Heart left ventricle (tissue), 16 donors: Measurements from ENCODE around the gene MTPN. TPM values are rescaled to one million over a fixed set of nuclear protein-coding genes. Genes with fewer than 3 reads are reported as not detected.
A peak's percentile ranks its signal among the peaks of the same experiment; 100 is the strongest.

Experiments
- ATAC-seq, 4 donors: fragments of 200-7000 bp; cut with Tn5 transposase; one replicate each; pipeline ENCODE4 v1.9.1; 2020 to 2022; ENCODE audit warnings: moderate library complexity in 4 of 4, mild to moderate bottlenecking in 3 of 4, moderate number of reproducible peaks in 1 of 4
- DNase-seq, 5 donors: peaks; one replicate each; pipeline ENCODE4 v3.0.0-alpha.2; 2020
- H3K27ac ChIP-seq, 12 donors: fragments of 200-600 bp; sonication (generic) in 4 of 12; one replicate each; pipeline versions ENCODE4 v1.5.0 to v1.8.0; 2016 to 2022; ENCODE audit warnings: mild to moderate bottlenecking in 2 of 12
- H3K27me3 ChIP-seq, 9 donors: fragments of 200-600 bp; sonication (generic) in 2 of 9; one replicate each; pipeline versions ENCODE4 v1.5.1 to v1.8.0; 2016 to 2022; ENCODE audit warnings: mild to moderate bottlenecking in 3 of 9
- H3K36me3 ChIP-seq, 9 donors: fragments of 200-600 bp; sonication (generic) in 2 of 9; one replicate each; pipeline versions ENCODE4 v1.5.0 to v1.8.0; 2018 to 2022; ENCODE audit warnings: mild to moderate bottlenecking in 2 of 9
- H3K4me1 ChIP-seq, 12 donors: fragments of 200-600 bp; sonication (generic) in 4 of 12; one replicate each; pipeline versions ENCODE4 v1.5.0 to v1.8.0; 2016 to 2022; ENCODE audit warnings: mild to moderate bottlenecking in 3 of 12
- H3K4me3 ChIP-seq, 12 donors: fragments of 200-600 bp; sonication (generic) in 4 of 12; one replicate each; pipeline versions ENCODE4 v1.5.0 to v1.8.0; 2017 to 2022; ENCODE audit warnings: mild to moderate bottlenecking in 9 of 12, moderate library complexity in 4 of 12
- H3K9me3 ChIP-seq, 12 donors: fragments of 200-600 bp; sonication (generic) in 4 of 12; one replicate each; pipeline versions ENCODE4 v1.5.0 to v1.8.0; 2016 to 2022; ENCODE audit warnings: mild to moderate bottlenecking in 1 of 12
- CTCF ChIP-seq, 12 donors: fragments of 200-600 bp; sonication (generic) in 4 of 12; IDR thresholded peaks; one replicate each; pipeline versions ENCODE4 v1.5.0 to v1.8.0; 2018 to 2022; ENCODE audit warnings: antibody characterized with exemption in 12 of 12, mild to moderate bottlenecking in 5 of 12
- POLR2A ChIP-seq, 2 donors: fragments of 450-650 bp; IDR thresholded peaks; one replicate each; pipeline ENCODE4 v1.6.1; 2017; ENCODE audit warnings: antibody characterized with exemption in 2 of 2, mild to moderate bottlenecking in 2 of 2, moderate library complexity in 2 of 2
- WGBS, 4 donors: extraction: QIAGEN DNeasy Blood & Tissue Kit in 2 of 4; methylation state at CpG; one replicate each; pipeline versions ENCODE4 v1.1.5 to v1.1.7; 2013 to 2018; 5-methylcytosine and 5-hydroxymethylcytosine counted together
- intact Hi-C, 10 donors: fragments of 100-400 bp; cut with DNase I; formaldehyde crosslinking; loops; one replicate each; pipeline versions ENCODE4 v1.11.1 to v1.14.2; 2022
- polyA plus RNA-seq, 2 donors: library from polyadenylated mRNA; stranded (reverse); fragments of 200-250 nt; gene quantifications; one replicate each; pipeline ENCODE4 v1.2.3, GENCODE V29; 2013
- total RNA-seq, 9 donors: library from RNA; depleted of rRNA in 2 of 9; stranded (reverse); fragments of >200 nt in 2 of 9; fragmentation: NEBNext Ultra II Directional in 3 of 9; extraction: Animal tissue kit (Norgen Biotek cat#: 25700) in 3 of 9; gene quantifications; one replicate each; pipeline versions ENCODE4 v1.1.0 to v1.2.4, GENCODE V29; 2016 to 2023
- donor health status: ischemic (EF 13 %, LVEDD 7.1; RV severe dilation, severe dysfunction).
- donor health status: healthy with polysubstance abuse.
- donor health status: DM: no; HTN: yes; CAD: no.
- donor health status: DM: no; HTN: no; CAD: no.
- donor health status: ischemic (EF 25% LVEDD 6.9; RV normal size, moderate dysfunction).
- donor health status: ischemic (EF 25% LVEDD 5.7; RV mildly dilated, moderate dysfunction).
- donor health status: healthy.
- donor health status: DM: yes; HTN: yes; CAD: no.
- donor health status: ischemic (EF 35%, LVEDD 5.7; RV mildly dilated, moderate dysfunction).
- donor health status: nonischemic (EF 11% LVEDD 7.7; RV severe dilation, severe dysfunction).
- donor health status: DM: yes; HTN: yes; CAD: no.
- donor health status: PGD.
- donor health status: ischemic (EF 29% LVEDD 5.4; RV normal size, mild dysfunction).
- donor health status: nonischemic (EF 23%, LVEDD 6.1; RV moderate dilation, normal function).

The MTPN gene
- total and polyA plus RNA-seq, 11 donors: 22.1 to 130 (median 90.4) TPM

GRCh38 chr7:135930565-135931461, 46.3 kb downstream of the MTPN start:
- Histone ChIP-seq H3K27me3 (no peaks in the 10 kb centered on the region), H3K4me3 (no peak overlapping the region), H3K4me1 (peaks cover 0 to 74% (median 33%) of the 10 kb centered on the region in 12 donors), H3K9me3 (no peaks in the 10 kb centered on the region), H3K36me3 (peaks cover 0 to 42% (median 4%) of the 10 kb centered on the region in 9 donors), H3K27ac (peak overlapping the region; percentile 27 to 81 (median 62))
- intact Hi-C loops: loop anchor here in 1 of 10 donors (2.0 to 5.0 kb wide), 2 partner anchors 36 to 46 kb away; no protein-coding TSS in a partner anchor
- WGBS, 4 donors: 48 to 57% (median 54%) methylated on average over 9 of the region's 9 CpGs
- TF ChIP-seq POLR2A (IDR thresholded peaks at IDR 0.05) (no peak), CTCF (IDR thresholded peaks at IDR 0.05) (no peak)
- peak; percentile 85 to 94 (median 88) for ATAC-seq
- no peak for DNase-seq

GRCh38 chr7:135929722-135930141, 47.4 kb downstream of the MTPN start:
- Histone ChIP-seq H3K27me3 (no peaks in the 10 kb centered on the region), H3K4me3 (peak overlapping the region in 1 of 12 donors; percentile 9), H3K4me1 (peaks cover 0 to 68% (median 33%) of the 10 kb centered on the region in 12 donors), H3K27ac (peak overlapping the region; percentile 5 to 81 (median 60)), H3K9me3 (no peaks in the 10 kb centered on the region), H3K36me3 (peaks cover 0 to 42% (median 4%) of the 10 kb centered on the region in 9 donors)
- no peak for ATAC-seq
- TF ChIP-seq CTCF (IDR thresholded peaks at IDR 0.05) (no peak), POLR2A (IDR thresholded peaks at IDR 0.05) (no peak)
- DNase-seq: no peak
- intact Hi-C loops: loop anchor here in 1 of 10 donors (2.0 to 5.0 kb wide), 2 partner anchors 38 to 45 kb away; no protein-coding TSS in a partner anchor
- WGBS, 4 donors: 26 to 54% (median 44%) methylated on average over 3 of the region's 3 CpGs

- TF ChIP-seq POLR2A (IDR thresholded peaks at IDR 0.05): no peak
- TF ChIP-seq CTCF (IDR thresholded peaks at IDR 0.05): no peak
- Histone ChIP-seq H3K4me3 (no peak overlapping the region), H3K27ac (peak overlapping the region in 9 of 12 donors; percentile 5 to 81 (median 59)), H3K4me1 (peaks cover 0 to 63% (median 30%) of the 10 kb centered on the region in 12 donors), H3K27me3 (no peaks in the 10 kb centered on the region), H3K9me3 (no peaks in the 10 kb centered on the region), H3K36me3 (peaks cover 0 to 42% (median 4%) of the 10 kb centered on the region in 9 donors)
- peak in 1 of 4 donors; percentile 24 for ATAC-seq
- intact Hi-C loops: no loop called here
- no peak for DNase-seq
- 56 to 63% (median 61%) methylated on average over 2 of the region's 2 CpGs for WGBS, 4 donors
These were observed 47.9 kb downstream of the MTPN start for GRCh38 chr7:135929249-135929648.

- intact Hi-C loops: no loop called here
- ATAC-seq (no peak), DNase-seq (no peak)
- Histone ChIP-seq H3K36me3 (peaks cover 0 to 42% (median 4%) of the 10 kb centered on the region in 9 donors), H3K27ac (no peak overlapping the region), H3K9me3 (no peaks in the 10 kb centered on the region), H3K4me3 (no peak overlapping the region), H3K4me1 (peaks cover 0 to 56% (median 30%) of the 10 kb centered on the region in 12 donors), H3K27me3 (no peaks in the 10 kb centered on the region)
- TF ChIP-seq CTCF (IDR thresholded peaks at IDR 0.05): no peak
These were observed 49.0 kb downstream of the MTPN start for GRCh38 chr7:135928136-135928535.
